Kidney tubule cell (primary cell): ENCODE results near the gene NEUROG2.

ENCODE experiments used
- DNase-seq: peaks from one replicate; pipeline ENCODE4 v3.0.0-alpha.2; 2018; ENCODE audit warnings: low spot score

Gene NEUROG2

GRCh38 chr4:112521123-112522023 is 5.4 kb upstream of the NEUROG2 start:
- no peak for DNase-seq

DNA sequence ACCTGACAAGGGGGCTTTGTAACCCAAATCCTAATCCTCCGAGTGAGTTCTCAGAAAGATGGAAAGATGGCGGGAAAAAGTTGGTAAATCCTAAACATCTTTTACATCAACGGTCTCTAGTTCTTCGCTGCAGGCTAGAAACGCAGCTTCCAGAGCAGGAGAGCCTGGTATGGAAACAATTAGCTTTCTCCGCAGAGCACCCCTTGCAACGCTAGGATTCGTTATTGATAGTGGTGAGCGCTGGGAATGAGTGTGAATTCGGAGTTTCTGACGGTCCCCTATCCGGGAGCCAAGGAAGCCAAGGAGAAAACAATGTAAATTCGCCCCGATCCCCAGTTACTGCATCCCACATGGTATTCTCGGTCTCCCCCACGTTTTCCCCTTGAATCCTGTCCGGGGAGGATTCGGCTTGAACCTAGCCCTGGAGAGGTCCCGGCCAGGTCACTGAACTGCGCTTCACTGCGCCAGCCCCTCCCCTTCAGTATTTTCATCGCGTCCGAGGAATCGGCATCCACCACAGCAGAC is 4.7 kb upstream of the NEUROG2 start:
- DNase-seq, result no peak

DNA sequence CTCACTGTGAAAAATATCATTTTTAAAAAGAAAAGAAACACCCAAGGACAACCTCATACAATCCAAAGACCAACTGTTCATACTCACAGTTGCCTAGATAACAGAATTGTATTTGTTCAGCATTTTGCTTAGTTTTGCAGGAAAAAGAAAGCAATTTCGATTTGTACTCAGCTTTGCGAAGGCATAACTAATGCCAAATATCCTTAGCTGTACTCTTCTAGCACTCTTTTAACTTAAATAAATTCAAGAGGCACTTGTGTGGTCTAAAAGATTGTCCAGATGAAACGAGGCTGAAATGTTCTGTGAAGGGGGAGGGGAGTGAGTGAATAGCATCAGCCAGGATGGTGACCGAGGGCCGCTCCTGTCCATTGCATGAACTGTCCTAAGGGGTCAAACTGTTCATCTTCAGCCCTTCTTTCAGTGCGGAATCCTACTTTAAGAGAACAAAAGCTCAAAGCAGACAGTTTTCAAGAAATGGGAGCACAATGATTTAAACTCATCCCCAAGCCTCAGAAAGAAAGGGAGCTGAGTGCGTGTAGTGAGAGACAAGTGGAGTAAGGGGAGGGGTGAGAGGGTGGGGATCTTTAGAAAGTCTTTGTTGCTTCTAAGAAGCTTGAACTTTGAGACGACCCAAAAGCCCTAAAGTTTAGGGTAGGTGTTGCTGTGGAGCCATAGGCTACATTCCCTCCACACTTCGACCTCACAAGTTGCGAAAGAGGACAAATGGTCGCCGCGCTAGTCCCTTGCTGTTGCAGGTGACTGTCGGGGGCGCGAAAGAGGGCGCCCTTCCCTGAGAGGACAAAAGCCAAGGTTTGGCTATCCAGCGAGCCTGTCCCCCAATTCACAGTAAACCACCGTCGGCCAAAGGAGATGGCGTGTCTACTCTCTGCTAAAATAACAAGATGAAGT is 4.0 kb upstream of the NEUROG2 start:
- no peak for DNase-seq

DNA sequence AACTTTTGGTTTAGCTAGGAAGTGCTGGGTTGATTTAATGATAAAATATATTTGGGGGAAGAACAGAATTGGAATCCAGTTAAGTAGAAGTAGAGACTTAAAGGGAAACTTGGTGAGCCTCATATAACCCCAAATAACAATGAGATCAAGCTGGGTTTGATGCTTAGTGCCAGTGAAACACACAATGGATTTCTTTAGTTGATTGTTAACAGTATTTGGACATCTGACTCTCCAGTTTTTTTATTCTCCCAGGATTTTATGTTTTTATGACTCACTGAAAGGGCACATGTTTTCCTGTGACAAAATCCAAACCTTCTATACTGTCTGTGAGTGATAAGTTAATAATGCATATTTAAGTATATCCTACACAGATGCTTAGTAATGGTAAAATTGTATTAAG is 2.7 kb upstream of the NEUROG2 start:
- DNase-seq, result no peak

DNA sequence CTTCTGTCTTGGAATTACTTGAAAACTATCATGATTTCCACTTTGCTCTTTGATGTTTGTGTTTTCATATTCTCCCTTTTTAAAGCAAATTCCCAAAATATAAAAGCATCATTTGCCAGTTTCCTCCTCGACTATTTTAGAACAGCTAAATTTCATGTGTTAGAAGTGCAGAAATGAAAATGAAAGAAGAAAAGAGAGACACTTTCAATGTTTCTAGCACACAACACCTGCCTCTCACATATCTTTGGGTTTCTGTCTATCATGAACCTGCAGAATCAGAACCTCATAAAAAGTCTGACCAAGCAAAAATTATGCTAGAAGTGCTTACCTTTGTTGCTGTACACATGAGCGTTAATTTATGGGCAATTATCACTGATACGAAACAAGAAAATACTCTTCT is 1.9 kb upstream of the NEUROG2 start:
- DNase-seq, result no peak

- no peak for DNase-seq
Measured at GRCh38 chr4:112517067-112517634, 1.2 kb upstream of the NEUROG2 start.

DNA sequence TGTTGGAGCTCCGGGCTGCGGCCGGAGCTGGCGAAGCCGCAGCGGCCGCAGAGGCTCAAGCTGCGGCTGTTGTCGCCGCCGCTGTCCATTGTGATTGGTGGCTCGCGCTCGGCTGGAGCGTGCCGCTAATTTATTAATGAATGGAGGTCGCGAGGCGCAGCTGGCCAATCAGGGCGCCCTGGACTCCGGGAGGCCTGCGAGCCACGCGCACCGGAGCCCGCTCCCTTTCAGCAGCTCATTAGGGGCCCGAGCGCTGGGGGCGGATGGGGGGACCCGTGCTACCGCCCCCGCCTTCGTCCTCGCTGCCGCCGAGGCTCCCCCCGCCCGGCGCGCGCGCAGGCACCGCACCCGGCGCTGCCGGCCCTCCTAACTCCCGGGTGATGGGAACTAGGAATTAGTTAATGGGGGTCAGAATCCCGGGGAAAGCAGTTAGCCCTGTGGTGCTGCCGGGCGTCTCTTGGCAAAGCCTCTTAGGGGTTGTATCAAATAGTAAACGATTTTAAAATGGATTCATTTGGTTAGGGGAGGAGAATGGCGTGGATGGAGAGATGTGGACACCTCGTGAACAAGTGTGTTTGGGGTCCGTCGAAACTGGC is 589 bp upstream of the NEUROG2 start:
- DNase-seq, result no peak

DNA sequence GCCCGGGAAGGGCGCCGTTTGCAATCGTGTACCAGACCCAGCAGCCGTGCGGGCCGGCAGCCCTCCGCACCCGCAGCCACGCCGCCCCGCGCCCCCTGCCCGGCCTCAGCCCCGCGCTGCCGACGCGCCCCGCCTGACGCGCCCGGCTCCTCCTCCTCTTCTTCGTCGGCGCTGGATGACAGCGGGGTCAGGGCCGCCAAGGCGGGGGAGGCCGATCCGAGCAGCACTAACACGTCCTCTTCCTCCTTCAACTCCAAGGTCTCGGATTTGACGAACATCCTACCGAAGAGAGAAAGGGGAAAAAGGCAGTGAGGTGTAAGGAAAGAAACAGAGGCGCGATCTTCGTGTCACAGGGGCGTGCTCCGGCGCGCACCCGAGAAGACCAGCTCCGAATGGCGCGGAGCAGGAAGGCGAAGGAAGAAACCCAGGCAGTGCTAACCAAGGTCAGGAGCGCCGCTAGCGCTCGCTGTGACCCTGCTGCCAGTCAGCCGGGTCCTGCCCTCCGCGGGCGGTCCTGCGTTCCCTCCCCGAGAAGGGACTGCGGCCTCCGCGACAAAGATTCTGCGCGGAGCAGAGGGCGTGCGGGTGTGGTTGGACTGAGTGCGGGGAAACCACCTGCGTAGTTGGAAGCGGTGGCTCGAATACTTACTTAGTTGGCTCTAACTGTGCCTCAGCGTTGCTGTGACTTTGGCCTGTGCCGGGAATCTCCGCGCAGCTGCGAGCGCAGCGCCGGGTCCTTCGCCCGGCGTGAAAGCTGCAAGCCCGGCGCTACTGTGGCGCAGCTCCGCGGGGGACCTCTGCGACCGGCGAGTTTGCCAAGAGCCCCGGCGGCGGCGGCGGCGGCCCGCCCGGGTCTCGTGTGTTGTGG is 548 bp downstream of the NEUROG2 start:
- DNase-seq, result peak; percentile 51

DNA sequence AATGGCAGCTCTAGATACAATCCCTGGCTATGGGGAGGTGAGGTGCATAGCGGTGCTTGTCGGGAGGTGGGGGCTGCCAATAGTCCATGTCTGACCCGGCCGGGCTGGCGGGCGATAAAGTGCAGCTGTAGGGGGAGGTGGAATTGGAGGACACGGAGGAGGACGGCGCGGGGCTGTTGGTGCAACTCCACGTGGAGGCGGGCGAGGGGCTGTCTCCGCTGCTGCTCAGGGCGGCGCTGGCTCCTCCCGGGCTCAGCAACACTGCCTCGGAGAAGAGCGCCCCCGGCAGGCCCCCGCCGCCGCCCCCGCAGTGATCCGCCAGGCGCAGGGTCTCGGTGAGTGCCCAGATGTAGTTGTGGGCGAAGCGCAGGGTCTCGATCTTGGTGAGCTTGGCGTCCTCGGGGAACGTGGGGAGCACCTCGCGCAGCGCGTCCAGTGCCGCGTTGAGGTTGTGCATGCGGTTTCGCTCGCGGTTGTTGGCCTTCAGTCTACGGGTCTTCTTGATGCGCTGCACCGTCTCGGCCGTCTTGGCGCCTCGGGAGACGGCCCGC is 1.3 kb downstream of the NEUROG2 start:
- no peak for DNase-seq

DNA sequence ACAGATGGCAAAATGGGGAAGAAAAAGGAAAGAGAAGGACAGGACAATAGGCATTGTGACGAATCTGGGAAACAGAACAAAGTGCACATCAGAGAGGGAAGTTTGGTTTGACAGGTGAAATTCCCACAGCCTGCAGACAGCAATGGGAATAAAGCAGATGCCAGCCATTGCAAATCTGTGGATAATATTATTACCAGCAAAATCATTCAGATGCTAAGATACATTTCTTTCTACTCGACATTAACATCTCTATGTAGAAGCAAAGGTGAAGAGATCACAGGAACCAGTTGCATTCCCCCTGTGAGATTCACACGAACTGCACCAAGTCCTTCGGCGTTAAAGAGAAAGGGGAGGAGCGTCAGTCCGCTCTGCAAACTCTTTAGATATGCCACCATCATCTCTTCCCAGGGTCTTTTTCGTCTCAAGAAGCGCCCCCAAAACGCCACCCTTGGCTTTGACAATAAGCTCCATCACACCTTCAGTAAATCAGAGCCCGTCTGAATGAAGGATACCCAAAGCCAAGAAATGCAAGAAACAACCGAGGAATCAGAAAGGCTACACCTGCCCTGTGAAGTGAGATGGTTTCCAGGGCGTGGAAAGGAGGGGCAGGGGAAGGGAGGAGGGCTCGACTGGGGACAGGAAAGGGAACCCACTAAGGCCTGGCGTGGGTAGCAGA is 1.9 kb downstream of the NEUROG2 start:
- DNase-seq, result no peak

DNA sequence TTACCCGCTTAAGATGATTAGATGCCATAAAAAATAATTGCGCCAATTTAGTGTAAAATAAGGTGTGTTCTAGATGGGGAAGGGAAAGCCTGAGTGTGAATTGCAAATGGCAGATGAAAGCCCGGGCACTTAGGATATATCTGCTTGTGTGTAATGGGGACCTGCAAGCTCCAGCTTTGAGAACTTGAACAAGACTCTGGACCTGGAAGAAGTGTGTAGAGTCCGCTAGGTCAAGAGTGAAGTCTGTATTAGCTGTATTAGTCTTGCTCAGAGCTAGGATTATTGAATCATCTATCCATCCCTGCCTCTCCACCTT is 4.2 kb downstream of the NEUROG2 start:
- no peak for DNase-seq

DNA sequence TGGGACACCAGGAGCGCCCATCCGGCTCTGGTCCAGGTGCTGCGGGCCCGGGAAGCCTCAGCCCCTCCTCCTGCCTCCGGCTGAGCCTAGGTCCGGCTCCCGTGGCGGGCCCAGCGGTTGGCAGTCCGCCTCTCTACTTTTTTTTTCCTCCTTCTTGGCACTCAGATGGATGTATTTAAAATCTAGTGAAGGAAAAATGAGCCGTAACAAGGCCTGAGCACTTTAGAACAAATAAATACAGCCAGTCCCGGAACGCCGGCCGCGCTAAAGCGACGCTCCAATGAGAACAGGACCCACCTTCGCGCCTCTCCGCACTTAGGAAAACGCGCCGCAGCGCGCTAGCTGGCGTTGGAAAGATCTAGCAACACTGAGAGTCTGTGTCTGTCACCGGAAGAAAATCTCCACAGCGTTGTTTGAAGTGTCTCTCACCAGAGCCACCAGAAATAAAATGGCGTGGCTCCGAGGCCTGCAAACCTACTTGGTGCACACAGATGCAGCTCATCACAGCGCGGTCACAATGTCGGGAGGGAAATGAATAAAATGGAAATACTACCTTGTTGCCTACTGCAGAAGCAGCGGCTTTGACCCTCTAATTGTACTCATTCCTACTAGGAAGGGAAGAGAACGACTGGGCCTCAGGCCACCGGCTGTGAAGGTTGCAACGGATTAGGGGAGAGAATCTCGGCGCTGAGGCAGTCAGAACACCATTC is 4.7 kb downstream of the NEUROG2 start:
- DNase-seq, result no peak

DNA sequence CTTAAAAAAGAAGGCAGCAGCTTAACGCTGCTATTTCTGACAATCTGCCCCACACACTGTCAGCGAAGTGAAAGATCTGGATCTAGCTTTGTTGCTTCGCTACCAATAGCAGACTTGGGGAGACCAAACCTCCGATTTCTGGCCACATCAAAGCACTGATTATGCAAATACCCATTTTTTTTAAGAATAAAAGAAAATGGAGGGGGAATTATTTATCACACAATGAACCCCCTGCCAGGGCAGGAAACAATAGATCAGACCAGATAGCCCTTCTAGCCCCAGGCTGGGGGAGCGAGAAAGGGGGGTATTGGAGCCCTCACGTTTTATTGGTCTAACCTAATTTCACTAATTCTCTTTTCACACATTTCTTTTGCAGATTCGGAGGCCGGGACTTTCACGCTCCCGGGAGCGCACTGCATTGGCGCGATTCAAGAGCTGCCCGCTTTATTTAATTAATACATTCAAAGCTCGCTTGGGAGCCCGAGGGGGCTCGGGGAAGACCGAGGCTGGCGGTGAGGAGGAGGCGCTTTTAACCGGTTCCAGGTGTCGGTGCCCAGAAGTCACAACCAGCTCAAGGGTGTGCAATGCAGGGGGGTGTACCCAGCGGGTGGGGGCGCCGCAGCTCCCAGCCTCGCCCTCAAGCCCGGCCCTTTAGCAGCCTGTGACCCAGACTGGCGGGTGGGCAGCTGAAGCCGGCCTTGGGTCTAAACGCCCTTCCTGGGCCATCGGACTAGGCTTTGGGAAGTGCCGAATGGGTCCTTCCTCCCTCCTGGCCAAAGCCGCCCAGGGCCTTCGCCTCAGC is 5.5 kb downstream of the NEUROG2 start:
- DNase-seq, result no peak

DNA sequence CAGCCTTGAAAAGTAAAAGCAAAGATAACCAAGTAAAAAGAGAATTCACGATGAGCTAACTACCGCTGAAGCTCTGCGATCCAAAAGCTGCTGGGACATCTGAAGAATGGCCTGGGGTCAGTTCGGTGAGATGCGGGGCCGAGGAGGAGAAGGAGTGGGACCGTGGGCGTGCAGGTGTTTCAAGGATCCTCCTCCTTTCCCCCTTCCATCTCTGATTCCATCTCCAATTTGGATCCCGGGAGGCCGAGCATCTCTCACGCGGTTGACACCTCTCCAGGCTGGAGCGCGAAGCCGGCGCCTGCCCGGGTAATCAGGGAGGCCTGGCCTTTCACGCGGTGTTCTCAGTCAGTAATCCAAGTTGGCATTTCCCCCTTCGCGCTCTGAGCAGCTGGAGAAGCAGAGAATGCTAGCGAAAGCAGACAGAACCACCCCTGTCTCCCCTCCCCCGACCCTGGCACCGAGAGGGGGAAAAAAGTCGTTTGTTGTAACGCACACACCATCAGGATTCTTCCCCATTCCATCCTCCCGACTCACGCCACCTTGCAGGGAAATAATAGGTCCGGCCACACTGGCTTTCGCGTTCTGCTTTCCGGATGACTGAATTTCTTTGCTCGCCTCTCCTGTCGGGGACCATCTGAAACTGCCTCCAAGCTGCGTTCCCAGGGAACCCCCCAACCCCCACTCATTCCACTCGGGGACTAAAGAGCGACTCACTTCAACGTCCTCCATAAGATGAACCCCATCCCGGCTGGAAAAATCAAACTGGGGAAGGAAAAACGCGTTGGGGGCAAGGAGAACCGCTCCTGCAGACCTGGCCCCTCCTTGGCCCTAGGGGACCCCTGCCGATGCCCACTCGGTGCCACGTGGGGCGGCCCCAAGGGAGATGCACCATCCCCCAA is 6.5 kb downstream of the NEUROG2 start:
- DNase-seq, result peak; percentile 84

GRCh38 chr4:112508356-112508755 is 7.6 kb downstream of the NEUROG2 start:
- no peak for DNase-seq

GRCh38 chr4:112504807-112505206 is 11.2 kb downstream of the NEUROG2 start:
- no peak for DNase-seq

DNA sequence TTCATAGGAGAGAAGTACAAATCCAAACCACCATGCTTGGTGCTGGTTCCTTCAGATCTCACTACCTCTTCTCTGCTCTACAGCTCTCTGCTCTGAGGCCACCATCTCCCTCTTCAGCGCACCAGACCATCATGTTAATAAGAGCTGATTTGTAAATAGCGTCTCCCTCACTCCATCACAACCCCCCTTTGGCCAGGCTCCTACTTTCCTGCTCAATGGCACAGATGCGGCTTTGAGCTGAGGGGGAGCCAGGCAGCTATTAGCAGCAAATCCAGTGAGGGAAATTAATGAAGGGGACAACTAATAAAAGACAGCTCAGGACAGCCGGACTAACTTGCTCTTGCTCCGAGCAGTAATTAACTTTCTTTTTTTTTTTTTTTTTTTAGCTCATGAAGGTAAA is 13.1 kb downstream of the NEUROG2 start:
- DNase-seq, result no peak

- DNase-seq, result no peak
Measured at GRCh38 chr4:112492321-112492720, 23.7 kb downstream of the NEUROG2 start.
